Fibroblast of peridontal ligament (primary cell): ENCODE measurements around the gene RPL27A.

ENCODE experiments used
- DNase-seq: peaks from one replicate; pipeline ENCODE4 v3.0.0-alpha.2; 2010; ENCODE audit errors: extremely low read depth

Gene RPL27A

GRCh38 chr11:8674859-8675258 is 7.7 kb upstream of the RPL27A start:
- no peak for DNase-seq

- no peak for DNase-seq
Observed at GRCh38 chr11:8676458-8676857, 6.1 kb upstream of the RPL27A start.

- DNase-seq: no peak
Observed at GRCh38 chr11:8679006-8679405, 3.6 kb upstream of the RPL27A start.

GRCh38 chr11:8681837-8682302 is 722 bp upstream of the RPL27A start:
- no peak for DNase-seq

- DNase-seq: peak; percentile 47
Observed at GRCh38 chr11:8683115-8683807, 669 bp downstream of the RPL27A start.

GRCh38 chr11:8684600-8685290 is 2.2 kb downstream of the RPL27A start:
- no peak for DNase-seq

GRCh38 chr11:8685306-8685705 is 2.7 kb downstream of the RPL27A start:
- DNase-seq: no peak

- DNase-seq: no peak
Observed at GRCh38 chr11:8685820-8686219, 3.2 kb downstream of the RPL27A start.

- no peak for DNase-seq
Observed at GRCh38 chr11:8686325-8686724, 3.7 kb downstream of the RPL27A start.

- DNase-seq: peak; percentile 95
Observed at GRCh38 chr11:8688414-8689362, 6.1 kb downstream of the RPL27A start.

- DNase-seq: peak; percentile 54
Observed at GRCh38 chr11:8689726-8690255, 7.2 kb downstream of the RPL27A start.

GRCh38 chr11:8690374-8691342 is 8.1 kb downstream of the RPL27A start:
- DNase-seq: no peak

- no peak for DNase-seq
Observed at GRCh38 chr11:8691601-8692000, 9.0 kb downstream of the RPL27A start.

GRCh38 chr11:8692417-8692816 is 9.8 kb downstream of the RPL27A start:
- DNase-seq: no peak

- peak; percentile 57 for DNase-seq
Observed at GRCh38 chr11:8693010-8693551, 10.5 kb downstream of the RPL27A start.

- peak; percentile 42 for DNase-seq
Observed at GRCh38 chr11:8693555-8693954, 11.0 kb downstream of the RPL27A start.

GRCh38 chr11:8694137-8694536 is 11.5 kb downstream of the RPL27A start:
- DNase-seq: no peak

- no peak for DNase-seq
Observed at GRCh38 chr11:8697054-8697453, 14.5 kb downstream of the RPL27A start.

- no peak for DNase-seq
Observed at GRCh38 chr11:8698379-8698851, 15.8 kb downstream of the RPL27A start.

- DNase-seq: no peak
Observed at GRCh38 chr11:8698917-8699441, 16.4 kb downstream of the RPL27A start.
